Tibial nerve (tissue), 4 donors: Measurements from ENCODE around the gene TUB. TPM values are rescaled to one million over a fixed set of nuclear protein-coding genes. Genes with fewer than 3 reads are reported as not detected.
A peak's percentile ranks its signal among the peaks of the same experiment; 100 is the strongest.

Experiments used
- DNase-seq, 2 donors: peaks; one replicate each; pipeline ENCODE4 v3.0.0-alpha.2; 2019; ENCODE audit warnings: low spot score in 2 of 2
- H3K27ac ChIP-seq, 4 donors: fragments of 200-600 bp; sonication (generic) in 3 of 4; one replicate each; pipeline ENCODE4 v1.5.1; 2017 to 2019; ENCODE audit warnings: mild to moderate bottlenecking in 1 of 4
- H3K27me3 ChIP-seq, 2 donors: fragments of 200-600 bp; sonication (generic) in 1 of 2; one replicate each; pipeline versions ENCODE4 v1.5.1 to v1.6.0; 2017 to 2019
- H3K36me3 ChIP-seq, 3 donors: fragments of 200-600 bp; sonication (generic); one replicate each; pipeline ENCODE4 v1.5.1; 2018 to 2019
- H3K4me1 ChIP-seq, 4 donors: fragments of 200-600 bp; sonication (generic) in 3 of 4; one replicate each; pipeline ENCODE4 v1.5.1; 2017 to 2019
- H3K4me3 ChIP-seq, 4 donors: fragments of 200-600 bp; sonication (generic) in 3 of 4; one replicate each; pipeline ENCODE4 v1.5.1; 2017 to 2019; ENCODE audit warnings: mild to moderate bottlenecking in 1 of 4, moderate library complexity in 1 of 4
- H3K9me3 ChIP-seq, 4 donors: fragments of 200-600 bp; sonication (generic) in 3 of 4; one replicate each; pipeline ENCODE4 v1.5.1; 2017 to 2019
- CTCF ChIP-seq, 5 experiments: fragments of 200-600 bp in 3 of 5; fragments of 450-650 bp in 2 of 5; sonication (generic) in 3 of 5; IDR thresholded peaks; one replicate each; pipeline ENCODE4 v1.5.1; 2016 to 2019; ENCODE audit warnings: antibody characterized with exemption in 5 of 5, mild to moderate bottlenecking in 3 of 5, moderate library complexity in 2 of 5
- EP300 ChIP-seq, 2 donors: sonication (generic); formaldehyde crosslinking; IDR thresholded peaks; one replicate each; pipeline ENCODE4 v1.6.1; 2017; ENCODE audit warnings: antibody characterized with exemption in 2 of 2, mild to moderate bottlenecking in 1 of 2
- POLR2A ChIP-seq, 2 donors: fragments of 450-650 bp; IDR thresholded peaks; one replicate each; pipeline ENCODE4 v1.6.1; 2017; ENCODE audit warnings: antibody characterized with exemption in 2 of 2, mild to moderate bottlenecking in 2 of 2, moderate library complexity in 2 of 2
- WGBS, 2 donors: methylation state at CpG; one replicate each; pipeline ENCODE4 v1.1.5; 2018; 5-methylcytosine and 5-hydroxymethylcytosine counted together
- total RNA-seq, 4 donors: library from RNA; depleted of rRNA; stranded (reverse); fragments of >200 nt; gene quantifications; one replicate each; pipeline ENCODE4 v1.1.0, GENCODE V29; 2016

The TUB gene
- total RNA-seq, 4 donors from 2014 or later, result 9.3 to 14.5 (median 12.5) TPM

GRCh38 chr11:8100605-8101004, 19.6 kb downstream of the TUB start:
- no peaks in the 10 kb centered on the region for H3K9me3 ChIP-seq
- 93 to 94% methylated on average over 8 of the region's 8 CpGs for WGBS, 2 donors
- no peak for DNase-seq
- H3K27me3 ChIP-seq, result no peaks in the 10 kb centered on the region
- H3K27ac ChIP-seq, result no peak overlapping the region
- no peaks in the 10 kb centered on the region for H3K4me1 ChIP-seq
- no peak overlapping the region for H3K4me3 ChIP-seq
- no peak for TF ChIP-seq POLR2A (IDR thresholded peaks at IDR 0.05)
- no peak for TF ChIP-seq EP300 (IDR thresholded peaks at IDR 0.05)
- no peak for TF ChIP-seq CTCF (IDR thresholded peaks at IDR 0.05)
- H3K36me3 ChIP-seq, result peaks cover 0 to 93% (median 0%) of the 10 kb centered on the region in 3 donors

- Histone ChIP-seq H3K4me1 (no peaks in the 10 kb centered on the region), H3K27ac (no peak overlapping the region), H3K36me3 (peaks cover 0 to 89% (median 0%) of the 10 kb centered on the region in 3 donors), H3K27me3 (no peaks in the 10 kb centered on the region), H3K4me3 (no peak overlapping the region), H3K9me3 (no peaks in the 10 kb centered on the region)
- WGBS, 2 donors, result 95 to 96% methylated on average over 11 of the region's 11 CpGs
- peak in 1 of 2 donors; percentile 1 for DNase-seq
- TF ChIP-seq POLR2A (IDR thresholded peaks at IDR 0.05), result no peak
- TF ChIP-seq CTCF (IDR thresholded peaks at IDR 0.05), result no peak
- no peak for TF ChIP-seq EP300 (IDR thresholded peaks at IDR 0.05)
Observed at GRCh38 chr11:8101421-8101820, 20.4 kb downstream of the TUB start.

GRCh38 chr11:8102296-8102915, 21.4 kb downstream of the TUB start:
- H3K27me3 ChIP-seq, result no peaks in the 10 kb centered on the region
- H3K9me3 ChIP-seq, result no peaks in the 10 kb centered on the region
- H3K4me3 ChIP-seq, result no peak overlapping the region
- no peaks in the 10 kb centered on the region for H3K4me1 ChIP-seq
- TF ChIP-seq CTCF (IDR thresholded peaks at IDR 0.05), result no peak
- no peak for TF ChIP-seq EP300 (IDR thresholded peaks at IDR 0.05)
- no peak for TF ChIP-seq POLR2A (IDR thresholded peaks at IDR 0.05)
- H3K36me3 ChIP-seq, result peaks cover 0 to 90% (median 0%) of the 10 kb centered on the region in 3 donors
- H3K27ac ChIP-seq, result no peak overlapping the region
- DNase-seq, result peak in 1 of 2 donors; percentile 1

GRCh38 chr11:8102965-8103364, 22.0 kb downstream of the TUB start:
- TF ChIP-seq POLR2A (IDR thresholded peaks at IDR 0.05) (no peak), CTCF (IDR thresholded peaks at IDR 0.05) (no peak), EP300 (IDR thresholded peaks at IDR 0.05) (no peak)
- Histone ChIP-seq H3K4me3 (no peak overlapping the region), H3K27ac (no peak overlapping the region), H3K36me3 (peaks cover 0 to 90% (median 0%) of the 10 kb centered on the region in 3 donors), H3K4me1 (no peaks in the 10 kb centered on the region), H3K9me3 (no peaks in the 10 kb centered on the region), H3K27me3 (no peaks in the 10 kb centered on the region)
- 86 to 92% methylated on average over 7 of the region's 7 CpGs for WGBS, 2 donors
- DNase-seq, result no peak

- WGBS, 2 donors, result 95 to 96% methylated on average over 2 of the region's 2 CpGs
- H3K36me3 ChIP-seq, result peaks cover 0 to 82% (median 0%) of the 10 kb centered on the region in 3 donors
Observed at GRCh38 chr11:8103909-8104308, 22.9 kb downstream of the TUB start.

More at GRCh38 chr11:8103909-8104308, 22.9 kb downstream of the TUB start:
- no peak for DNase-seq
- Histone ChIP-seq H3K27ac (no peak overlapping the region), H3K9me3 (no peaks in the 10 kb centered on the region), H3K4me3 (no peak overlapping the region), H3K4me1 (no peaks in the 10 kb centered on the region), H3K27me3 (no peaks in the 10 kb centered on the region)
- TF ChIP-seq CTCF (IDR thresholded peaks at IDR 0.05), result no peak
